Dermis blood vessel endothelial cell (primary cell): ENCODE data around the gene LLGL1. TPM values are rescaled to one million over a fixed set of nuclear protein-coding genes. Genes with fewer than 3 reads are reported as not detected.
A peak's percentile ranks its signal among the peaks of the same experiment; 100 is the strongest.

Experiments used
- DNase-seq: peaks from one replicate; pipeline ENCODE4 v3.0.0; 2010
- total RNA-seq: library from RNA; depleted of rRNA; stranded (reverse); fragments of >200 nt; gene quantifications from 2 replicates; pipeline ENCODE4 v1.2.3, GENCODE V29; 2014

Gene LLGL1
- total RNA-seq, 1 donor from 2014 or later: 27.9 TPM

GRCh38 chr17:18230288-18231141 is 5.1 kb downstream of the LLGL1 start:
- DNase-seq: no peak

- DNase-seq: no peak
These were observed 5.7 kb downstream of the LLGL1 start for GRCh38 chr17:18231164-18231563.

- no peak for DNase-seq
These were observed 8.5 kb downstream of the LLGL1 start for GRCh38 chr17:18233803-18234518.

- no peak for DNase-seq
These were observed 9.5 kb downstream of the LLGL1 start for GRCh38 chr17:18234853-18235380.

- DNase-seq: peak; percentile 80
These were observed 10.4 kb downstream of the LLGL1 start for GRCh38 chr17:18235743-18236256.

GRCh38 chr17:18236494-18236893 is 11.1 kb downstream of the LLGL1 start:
- no peak for DNase-seq

- no peak for DNase-seq
These were observed 12.0 kb downstream of the LLGL1 start for GRCh38 chr17:18237461-18237860.

GRCh38 chr17:18238299-18238698 is 12.9 kb downstream of the LLGL1 start:
- DNase-seq: no peak

- no peak for DNase-seq
These were observed 15.0 kb downstream of the LLGL1 start for GRCh38 chr17:18240449-18240848.

GRCh38 chr17:18241229-18241871 is 15.9 kb downstream of the LLGL1 start:
- no peak for DNase-seq

GRCh38 chr17:18245038-18245776 is 19.8 kb downstream of the LLGL1 start:
- DNase-seq: no peak

GRCh38 chr17:18246109-18246725 is 20.8 kb downstream of the LLGL1 start:
- no peak for DNase-seq

- DNase-seq: peak; percentile 56
These were observed 21.6 kb downstream of the LLGL1 start for GRCh38 chr17:18246880-18247612.

- peak; percentile 20 for DNase-seq
These were observed 22.2 kb downstream of the LLGL1 start for GRCh38 chr17:18247613-18248001.

- DNase-seq: peak; percentile 91
These were observed 22.9 kb downstream of the LLGL1 start for GRCh38 chr17:18248300-18248731.

- no peak for DNase-seq
These were observed 23.4 kb downstream of the LLGL1 start for GRCh38 chr17:18248811-18249210.

- no peak for DNase-seq
These were observed 24.8 kb downstream of the LLGL1 start for GRCh38 chr17:18250259-18250658.

- DNase-seq: no peak
These were observed 25.3 kb downstream of the LLGL1 start for GRCh38 chr17:18250708-18251107.

- no peak for DNase-seq
These were observed 25.8 kb downstream of the LLGL1 start for GRCh38 chr17:18251204-18251603.

GRCh38 chr17:18252160-18252559 is 26.7 kb downstream of the LLGL1 start:
- no peak for DNase-seq
